ENCODE results near the gene VAT1L.

DNA sequence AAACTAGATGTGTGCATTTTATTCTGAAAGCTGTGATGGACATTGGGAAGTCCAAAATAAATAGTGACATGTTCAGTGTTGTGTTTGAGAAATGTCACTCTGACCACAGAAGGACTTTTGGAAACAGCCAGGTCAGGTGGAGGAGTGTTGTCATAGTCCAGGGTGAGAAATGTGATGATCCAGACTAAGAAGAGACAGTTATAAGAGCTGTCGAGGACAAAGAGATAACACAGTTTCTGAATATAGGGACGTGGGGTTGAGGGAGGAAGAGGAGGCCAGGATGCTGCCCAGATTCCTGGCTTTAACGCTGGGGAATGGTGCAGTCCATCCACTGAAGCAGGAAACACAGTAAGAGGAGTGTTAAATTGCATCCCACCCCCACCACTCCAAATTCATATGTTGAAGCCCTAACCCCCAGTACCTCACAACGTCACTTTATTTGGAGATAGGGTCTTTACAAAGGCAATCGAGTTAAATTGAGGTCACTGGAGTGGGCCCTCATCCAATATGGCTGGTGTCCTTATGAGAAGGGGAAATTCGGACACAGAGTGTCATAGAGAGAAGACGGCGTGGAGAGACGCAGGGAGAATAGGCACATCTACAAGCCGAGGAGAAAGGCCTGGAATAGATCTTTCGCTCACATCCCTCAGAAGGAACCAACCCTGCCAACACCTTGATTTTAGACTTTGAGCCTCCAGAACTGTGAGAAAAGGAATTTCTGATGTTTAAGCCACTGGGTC is 71.3 kb downstream of the VAT1L start:
- TF ChIP-seq, protein P1, sequence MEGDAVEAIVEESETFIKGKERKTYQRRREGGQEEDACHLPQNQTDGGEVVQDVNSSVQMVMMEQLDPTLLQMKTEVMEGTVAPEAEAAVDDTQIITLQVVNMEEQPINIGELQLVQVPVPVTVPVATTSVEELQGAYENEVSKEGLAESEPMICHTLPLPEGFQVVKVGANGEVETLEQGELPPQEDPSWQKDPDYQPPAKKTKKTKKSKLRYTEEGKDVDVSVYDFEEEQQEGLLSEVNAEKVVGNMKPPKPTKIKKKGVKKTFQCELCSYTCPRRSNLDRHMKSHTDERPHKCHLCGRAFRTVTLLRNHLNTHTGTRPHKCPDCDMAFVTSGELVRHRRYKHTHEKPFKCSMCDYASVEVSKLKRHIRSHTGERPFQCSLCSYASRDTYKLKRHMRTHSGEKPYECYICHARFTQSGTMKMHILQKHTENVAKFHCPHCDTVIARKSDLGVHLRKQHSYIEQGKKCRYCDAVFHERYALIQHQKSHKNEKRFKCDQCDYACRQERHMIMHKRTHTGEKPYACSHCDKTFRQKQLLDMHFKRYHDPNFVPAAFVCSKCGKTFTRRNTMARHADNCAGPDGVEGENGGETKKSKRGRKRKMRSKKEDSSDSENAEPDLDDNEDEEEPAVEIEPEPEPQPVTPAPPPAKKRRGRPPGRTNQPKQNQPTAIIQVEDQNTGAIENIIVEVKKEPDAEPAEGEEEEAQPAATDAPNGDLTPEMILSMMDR (IDR thresholded peaks at IDR 0.05), result no peak
- TF ChIP-seq SMC3 (IDR thresholded peaks at IDR 0.05; ENCODE audit: low read depth, low read length), result no peak
- no peak for TF ChIP-seq JUND (IDR thresholded peaks at IDR 0.05)
- TF ChIP-seq TAF1 (IDR thresholded peaks at IDR 0.05; ENCODE audit: borderline replicate concordance, low read depth, low read length), result no peak
- TF ChIP-seq, protein P2, sequence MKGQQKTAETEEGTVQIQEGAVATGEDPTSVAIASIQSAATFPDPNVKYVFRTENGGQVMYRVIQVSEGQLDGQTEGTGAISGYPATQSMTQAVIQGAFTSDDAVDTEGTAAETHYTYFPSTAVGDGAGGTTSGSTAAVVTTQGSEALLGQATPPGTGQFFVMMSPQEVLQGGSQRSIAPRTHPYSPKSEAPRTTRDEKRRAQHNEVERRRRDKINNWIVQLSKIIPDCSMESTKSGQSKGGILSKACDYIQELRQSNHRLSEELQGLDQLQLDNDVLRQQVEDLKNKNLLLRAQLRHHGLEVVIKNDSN (IDR thresholded peaks at IDR 0.05; ENCODE audit: borderline replicate concordance, low read depth), result no peak
- TF ChIP-seq NFIC (IDR thresholded peaks at IDR 0.05; ENCODE audit: borderline replicate concordance), result no peak
- no peak for TF ChIP-seq GABPA (IDR thresholded peaks at IDR 0.05; ENCODE audit: low read depth)
- TF ChIP-seq POLR2AphosphoS5 (IDR thresholded peaks at IDR 0.05; ENCODE audit: low read depth, low read length), result no peak
- no peak for TF ChIP-seq TEAD4 (IDR thresholded peaks at IDR 0.05; ENCODE audit: borderline replicate concordance, insufficient read depth)
- no peak for TF ChIP-seq NRF1 (IDR thresholded peaks at IDR 0.05; ENCODE audit: low read depth, low read length)
- TF ChIP-seq, protein P3, sequence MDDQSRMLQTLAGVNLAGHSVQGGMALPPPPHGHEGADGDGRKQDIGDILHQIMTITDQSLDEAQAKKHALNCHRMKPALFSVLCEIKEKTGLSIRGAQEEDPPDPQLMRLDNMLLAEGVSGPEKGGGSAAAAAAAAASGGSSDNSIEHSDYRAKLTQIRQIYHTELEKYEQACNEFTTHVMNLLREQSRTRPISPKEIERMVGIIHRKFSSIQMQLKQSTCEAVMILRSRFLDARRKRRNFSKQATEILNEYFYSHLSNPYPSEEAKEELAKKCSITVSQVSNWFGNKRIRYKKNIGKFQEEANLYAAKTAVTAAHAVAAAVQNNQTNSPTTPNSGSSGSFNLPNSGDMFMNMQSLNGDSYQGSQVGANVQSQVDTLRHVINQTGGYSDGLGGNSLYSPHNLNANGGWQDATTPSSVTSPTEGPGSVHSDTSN (IDR thresholded peaks at IDR 0.05), result no peak
- TF ChIP-seq, protein P4, sequence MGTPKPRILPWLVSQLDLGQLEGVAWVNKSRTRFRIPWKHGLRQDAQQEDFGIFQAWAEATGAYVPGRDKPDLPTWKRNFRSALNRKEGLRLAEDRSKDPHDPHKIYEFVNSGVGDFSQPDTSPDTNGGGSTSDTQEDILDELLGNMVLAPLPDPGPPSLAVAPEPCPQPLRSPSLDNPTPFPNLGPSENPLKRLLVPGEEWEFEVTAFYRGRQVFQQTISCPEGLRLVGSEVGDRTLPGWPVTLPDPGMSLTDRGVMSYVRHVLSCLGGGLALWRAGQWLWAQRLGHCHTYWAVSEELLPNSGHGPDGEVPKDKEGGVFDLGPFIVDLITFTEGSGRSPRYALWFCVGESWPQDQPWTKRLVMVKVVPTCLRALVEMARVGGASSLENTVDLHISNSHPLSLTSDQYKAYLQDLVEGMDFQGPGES (IDR thresholded peaks at IDR 0.05; ENCODE audit: low read depth, low read length), result no peak
- TF ChIP-seq, protein P5, sequence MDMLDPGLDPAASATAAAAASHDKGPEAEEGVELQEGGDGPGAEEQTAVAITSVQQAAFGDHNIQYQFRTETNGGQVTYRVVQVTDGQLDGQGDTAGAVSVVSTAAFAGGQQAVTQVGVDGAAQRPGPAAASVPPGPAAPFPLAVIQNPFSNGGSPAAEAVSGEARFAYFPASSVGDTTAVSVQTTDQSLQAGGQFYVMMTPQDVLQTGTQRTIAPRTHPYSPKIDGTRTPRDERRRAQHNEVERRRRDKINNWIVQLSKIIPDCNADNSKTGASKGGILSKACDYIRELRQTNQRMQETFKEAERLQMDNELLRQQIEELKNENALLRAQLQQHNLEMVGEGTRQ (IDR thresholded peaks at IDR 0.05; ENCODE audit: borderline replicate concordance, low read depth, low read length), result no peak
- TF ChIP-seq MEF2A (IDR thresholded peaks at IDR 0.05; ENCODE audit: borderline replicate concordance, low read depth), result no peak
